CD4-positive, alpha-beta T cell treated with Interleukin-2 at 100 ng/mL for 4 hours (primary cell): ENCODE data around the gene ESD.
"Not testable (repeated sequence)": the region's sequence is repeated elsewhere in the genome, so short reads cannot be mapped to it uniquely, and the experiment has no call there.

Source experiments
- DNase-seq: peaks from one replicate; pipeline ENCODE4 v3.0.0-alpha.2; 2020; ENCODE audit warnings: low spot score

ESD gene, protein sequence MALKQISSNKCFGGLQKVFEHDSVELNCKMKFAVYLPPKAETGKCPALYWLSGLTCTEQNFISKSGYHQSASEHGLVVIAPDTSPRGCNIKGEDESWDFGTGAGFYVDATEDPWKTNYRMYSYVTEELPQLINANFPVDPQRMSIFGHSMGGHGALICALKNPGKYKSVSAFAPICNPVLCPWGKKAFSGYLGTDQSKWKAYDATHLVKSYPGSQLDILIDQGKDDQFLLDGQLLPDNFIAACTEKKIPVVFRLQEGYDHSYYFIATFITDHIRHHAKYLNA

DNA sequence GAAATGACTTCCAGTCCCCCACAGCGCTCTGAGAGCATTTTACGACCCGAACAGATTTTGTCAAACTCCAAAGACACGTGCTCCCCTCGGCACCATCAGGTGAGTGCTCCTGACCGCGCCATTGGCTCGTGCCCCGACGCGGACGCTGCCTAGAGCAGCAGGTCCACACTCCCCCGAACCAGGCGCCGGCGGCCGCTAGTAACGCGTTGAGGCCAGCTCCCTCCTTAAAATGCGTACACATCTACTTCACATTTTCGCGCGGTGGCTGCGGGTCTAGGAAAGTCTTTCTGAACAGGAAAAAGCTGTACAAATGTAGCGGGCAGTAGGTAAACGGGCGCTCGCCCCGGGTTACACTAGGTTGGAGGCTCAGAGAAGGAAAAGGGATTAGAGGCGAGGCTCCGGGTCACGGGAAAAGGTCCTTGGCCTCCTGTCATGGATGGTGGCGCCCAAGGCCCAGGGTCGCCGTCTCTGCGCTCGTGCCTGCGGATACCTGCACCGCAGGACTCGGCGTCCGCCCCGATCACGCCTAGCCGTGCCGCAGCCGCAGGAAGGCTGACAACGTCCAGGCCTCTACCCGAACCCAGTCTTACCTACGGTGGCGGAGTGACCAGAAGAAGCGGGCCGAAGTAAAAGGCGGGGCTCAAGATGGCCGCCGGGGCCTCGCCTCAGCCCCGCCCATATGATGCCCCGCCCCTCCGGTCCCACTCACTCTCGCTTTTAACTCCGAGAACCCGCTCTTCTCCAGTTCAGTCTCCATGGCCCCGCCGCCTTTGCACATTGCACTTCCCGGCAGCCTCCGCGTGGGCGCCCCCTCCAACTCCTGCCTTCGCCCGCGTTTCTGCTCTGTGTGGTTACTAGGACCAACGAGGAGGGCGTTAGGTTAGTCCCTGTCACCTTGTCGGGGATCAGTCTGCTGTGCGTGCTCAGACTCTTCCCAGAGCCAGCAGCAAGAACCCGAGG is at the start of gene ESD:
TSS of gene ESD (minus strand) at position 647 of the 960 bp plus-strand sequence. CDS start 5,748 bp downstream, outside the sequence.
- peak; percentile 88 for DNase-seq

DNA sequence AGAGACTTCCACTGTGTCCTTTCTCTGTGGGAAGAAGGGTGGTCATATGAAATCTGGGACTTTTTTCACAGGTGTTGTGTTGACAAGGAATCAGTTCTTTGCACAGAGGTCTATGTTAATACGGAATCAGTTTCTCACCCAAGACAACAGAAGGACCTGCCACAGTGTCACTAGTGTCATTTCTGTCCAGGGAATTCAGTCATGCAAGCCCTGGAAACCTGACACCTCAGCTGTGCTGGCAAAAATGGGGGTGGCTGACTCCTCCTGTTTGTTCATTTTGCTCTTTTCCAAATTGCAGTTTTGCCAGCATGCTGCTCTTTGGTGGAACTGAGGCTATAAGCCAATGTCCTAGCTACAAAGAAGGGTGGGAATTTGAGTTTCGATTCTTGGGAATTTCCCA is 49.8 kb upstream of the ESD start:
- DNase-seq = no peak

DNA sequence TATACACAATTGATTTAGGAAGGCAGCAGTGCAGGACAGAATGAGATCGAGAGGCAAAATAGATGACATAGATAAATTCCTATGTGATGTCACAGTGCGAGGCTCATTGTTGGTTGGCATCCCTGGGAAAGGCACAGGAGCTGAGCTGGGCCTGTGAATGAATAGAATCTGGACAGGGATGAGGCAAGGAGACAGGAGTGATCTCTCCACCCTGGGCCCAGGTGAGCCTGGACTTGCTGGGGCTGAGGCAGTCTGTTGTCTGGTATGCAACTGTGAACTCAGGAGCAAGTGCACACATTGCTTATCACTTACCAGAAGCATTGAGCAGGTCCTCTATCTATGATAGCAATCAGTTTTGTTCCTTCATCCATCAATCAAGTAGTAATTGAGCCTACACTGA is 48.2 kb upstream of the ESD start:
- DNase-seq = no peak

GRCh38 chr13:46844431-46844830 is 47.5 kb upstream of the ESD start:
- no peak for DNase-seq

- no peak for DNase-seq
Measured at GRCh38 chr13:46839399-46839798, 42.4 kb upstream of the ESD start.

DNA sequence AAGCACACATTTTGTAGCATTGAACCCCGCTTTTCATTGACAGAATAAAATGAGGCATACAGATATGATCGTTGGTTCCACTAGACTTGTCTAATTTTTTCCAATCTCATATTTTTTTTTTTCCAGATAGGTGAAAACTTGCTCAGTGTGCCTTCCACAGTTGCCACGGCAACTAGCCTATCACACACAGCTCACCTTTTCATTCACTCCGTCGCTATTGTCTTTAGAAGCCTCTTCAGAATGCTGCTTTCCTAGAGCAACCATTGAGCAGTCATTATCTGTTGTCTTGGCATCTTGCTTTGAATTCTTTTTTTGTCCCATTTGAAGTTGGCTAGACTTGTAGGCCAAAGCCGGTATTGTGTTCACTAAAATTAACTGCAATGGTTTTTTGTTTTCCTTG is 37.7 kb upstream of the ESD start:
- no peak for DNase-seq

DNA sequence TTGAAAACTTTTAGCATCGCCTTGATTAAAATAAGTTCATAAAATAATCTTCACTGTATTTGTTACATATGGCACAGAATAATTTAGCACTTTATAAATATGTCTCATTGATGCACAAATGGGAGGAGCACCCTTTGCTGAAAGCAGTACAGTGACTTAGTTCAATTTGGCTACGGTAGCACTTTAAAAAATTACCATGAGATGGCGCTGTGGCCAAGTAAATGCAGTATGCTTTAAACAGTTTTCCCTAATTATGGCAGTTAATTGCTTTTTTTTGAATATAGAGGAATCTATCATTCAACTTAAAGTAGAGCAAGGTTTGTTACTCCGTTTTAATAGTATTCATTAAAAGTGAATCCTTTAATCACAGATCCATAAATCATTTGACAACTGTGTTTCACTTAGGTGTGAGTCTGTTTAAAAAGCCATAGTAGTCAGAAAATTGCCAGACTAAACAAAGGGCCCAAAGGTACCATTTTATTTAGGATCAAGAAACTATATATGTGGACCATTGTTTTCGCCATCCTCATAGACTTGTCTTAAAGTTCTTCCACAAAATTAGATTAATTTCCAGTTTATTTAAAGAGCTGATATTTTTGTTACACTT is 34.7 kb upstream of the ESD start:
- peak; percentile 45 for DNase-seq

DNA sequence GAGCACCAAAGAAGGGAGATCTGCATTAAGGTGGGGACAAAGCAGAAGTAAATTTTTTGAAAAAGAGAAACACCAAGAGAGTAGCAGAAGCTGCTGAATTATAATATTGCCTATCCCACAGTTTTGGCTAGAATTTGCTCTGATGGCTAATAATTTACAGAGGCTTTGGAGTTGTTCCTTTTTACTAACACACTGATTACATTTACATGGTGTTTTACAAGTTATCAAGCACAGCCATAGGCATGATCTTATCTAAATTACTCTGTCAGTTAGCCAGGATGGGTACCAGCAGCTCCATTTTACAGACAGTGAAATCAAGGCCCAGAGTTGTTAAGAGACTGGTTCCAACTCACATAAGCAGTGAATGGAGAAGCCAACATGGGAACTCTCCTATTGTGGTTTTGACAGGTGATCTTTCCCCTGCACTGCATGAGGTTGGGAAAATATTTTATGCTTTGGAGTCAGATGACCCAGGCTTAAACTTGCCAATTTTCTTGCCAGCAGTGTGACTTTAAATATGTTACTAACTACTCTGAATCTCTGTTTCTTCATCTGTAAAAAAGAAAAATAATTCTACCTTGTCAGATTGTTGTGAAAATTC is 33.5 kb upstream of the ESD start:
- no peak for DNase-seq

- no peak for DNase-seq
Measured at GRCh38 chr13:46822551-46822950, 25.6 kb upstream of the ESD start.

- no peak for DNase-seq
Measured at GRCh38 chr13:46817838-46818476, 21.0 kb upstream of the ESD start.

DNA sequence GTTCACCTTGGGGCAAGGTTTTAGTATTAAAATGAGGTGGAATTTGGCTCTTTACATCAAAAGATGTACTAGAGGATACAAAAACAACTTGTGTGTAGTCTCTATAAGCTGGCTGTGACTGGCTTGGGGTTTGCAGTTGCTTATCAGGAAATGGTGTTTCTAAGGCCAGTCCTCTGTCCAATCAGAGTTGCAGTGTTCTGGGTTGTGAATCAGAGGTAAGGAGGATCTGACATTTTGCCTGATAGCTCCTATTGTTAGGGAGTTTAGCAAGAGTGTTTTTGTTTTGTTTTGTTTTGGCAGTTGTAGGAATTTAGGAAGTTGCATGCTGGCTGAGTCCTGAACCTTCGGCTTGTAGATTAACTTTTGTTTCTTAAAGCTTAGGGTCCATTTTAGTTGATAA is 20.1 kb upstream of the ESD start:
- no peak for DNase-seq

- DNase-seq = no peak
Measured at GRCh38 chr13:46816371-46816770, 19.4 kb upstream of the ESD start.

DNA sequence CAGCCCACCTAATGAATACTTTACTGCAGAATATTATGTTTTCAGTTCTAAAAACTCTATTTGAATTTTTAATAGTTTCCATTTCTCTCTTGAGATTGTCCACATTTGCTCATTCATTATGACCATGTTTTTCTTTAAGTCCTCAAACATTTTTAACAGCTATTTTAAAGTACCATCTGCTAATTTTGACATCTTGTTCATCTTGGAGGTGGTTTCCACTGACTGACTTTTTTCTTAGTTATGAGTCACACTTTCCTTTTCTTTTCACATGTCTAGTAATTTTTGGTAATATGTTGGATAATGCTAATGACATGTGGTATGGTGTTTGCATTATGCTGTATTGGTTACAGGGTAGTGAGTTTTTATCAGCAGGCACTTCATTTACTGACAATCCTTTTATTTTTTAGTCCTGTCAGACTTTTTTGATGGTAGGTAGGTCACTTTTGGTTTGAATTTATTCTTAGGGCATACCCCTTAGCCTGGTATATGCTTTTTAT is 15.4 kb upstream of the ESD start:
- DNase-seq = no peak

DNA sequence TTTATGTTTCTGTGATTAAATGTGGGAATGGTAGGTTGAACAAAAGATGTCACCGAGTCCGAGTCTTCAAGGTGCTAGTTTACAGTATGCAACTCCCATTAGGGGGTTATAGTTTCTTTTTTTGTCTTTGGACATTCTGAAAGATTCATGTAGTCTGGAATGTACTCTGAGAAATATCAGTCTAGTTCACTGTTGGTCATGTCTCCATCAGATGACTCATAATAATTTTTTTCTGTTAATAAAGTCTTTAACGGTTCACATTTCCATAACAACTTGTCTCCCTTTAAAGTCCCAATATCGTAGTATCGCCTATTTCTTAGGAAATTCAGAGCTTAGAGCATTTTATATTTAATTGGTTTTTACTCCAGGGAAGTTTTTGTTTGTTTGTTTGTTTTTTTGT is 13.5 kb upstream of the ESD start:
- no peak for DNase-seq

- DNase-seq = not testable (repeated sequence)
Measured at GRCh38 chr13:46804921-46805320, 8.0 kb upstream of the ESD start.

DNA sequence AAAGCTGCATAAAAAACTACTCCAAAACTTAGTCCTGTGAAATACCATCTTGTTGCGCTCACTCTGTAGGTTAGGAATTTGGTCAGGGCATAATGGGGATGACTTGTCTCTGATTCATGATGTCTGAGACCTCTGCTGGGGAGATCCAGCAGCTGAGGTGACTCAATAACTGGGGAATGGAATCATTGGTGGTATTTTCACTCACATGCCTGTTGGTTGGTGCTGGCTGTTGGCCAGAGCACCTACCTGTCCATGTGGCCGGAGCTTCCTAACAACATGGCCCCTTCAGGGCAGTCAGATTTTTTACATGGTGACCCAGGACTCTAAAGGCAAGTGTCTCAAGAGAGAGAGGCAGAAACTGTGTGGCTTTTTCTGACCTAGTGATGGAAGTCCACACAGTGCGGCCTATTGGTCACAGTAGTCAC is 7.4 kb upstream of the ESD start:
- no peak for DNase-seq

DNA sequence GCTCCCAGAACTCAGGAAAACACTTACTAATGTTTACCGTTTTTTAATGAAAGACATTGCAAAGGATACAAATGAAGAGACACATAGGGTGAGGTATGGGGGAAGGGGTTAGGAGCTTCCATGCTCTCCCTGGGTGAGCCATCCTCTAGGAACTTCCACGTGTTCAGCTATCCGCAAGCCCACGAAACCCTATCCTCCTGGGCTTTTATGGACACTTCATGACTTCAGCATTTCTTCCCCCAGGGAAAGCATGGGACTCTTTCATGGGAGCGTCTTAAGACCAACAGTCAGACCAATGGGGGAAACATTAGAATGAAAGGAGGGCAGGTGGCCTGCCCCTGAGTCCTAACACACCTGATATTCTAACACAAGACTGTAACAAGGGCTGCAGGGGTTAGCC is 6.6 kb upstream of the ESD start:
- DNase-seq = no peak

GRCh38 chr13:46801858-46802257 is 4.9 kb upstream of the ESD start:
- DNase-seq = no peak

GRCh38 chr13:46799139-46799538 is 2.2 kb upstream of the ESD start:
- no peak for DNase-seq

GRCh38 chr13:46797501-46798237 is 708 bp upstream of the ESD start:
- DNase-seq = no peak

GRCh38 chr13:46796129-46796514 is 839 bp downstream of the ESD start:
- DNase-seq = no peak
